ENCODE measurements around the gene FLNC. TPM values are rescaled to one million over a fixed set of nuclear protein-coding genes. Genes with fewer than 3 reads are reported as not detected.

Gene FLNC
- total and polyA plus RNA-seq, 5 donors: 216 to 358 (median 279) TPM

- no peaks in the 10 kb centered on the region for H3K4me1 ChIP-seq (ENCODE audit: control insufficient read depth, insufficient read depth, low read length)
- WGBS: 90% methylated on average over 23 of the region's 23 CpGs
- intact Hi-C loops (cut with DNase I): no loop called here
- no peak overlapping the region for H3K4me3 ChIP-seq (ENCODE audit: low read length)
- no peak overlapping the region for H3K27ac ChIP-seq (ENCODE audit: low read length)
- no peaks in the 10 kb centered on the region for H3K27me3 ChIP-seq (ENCODE audit: control insufficient read depth, insufficient read depth)
- no peaks in the 10 kb centered on the region for H3K9me3 ChIP-seq (ENCODE audit: control insufficient read depth, low read length)
- peak; percentile 15 to 53 (median 37) for DNase-seq
- ATAC-seq: no peak
These were observed 10.3 kb downstream of the FLNC start for GRCh38 chr7:128840326-128841170.

- H3K9me3 ChIP-seq (ENCODE audit: control insufficient read depth, low read length): no peaks in the 10 kb centered on the region
- H3K27me3 ChIP-seq (ENCODE audit: control insufficient read depth, insufficient read depth): no peaks in the 10 kb centered on the region
- intact Hi-C loops (cut with DNase I): no loop called here
- ATAC-seq (no peak), DNase-seq (peak; percentile 8 to 56 (median 49))
- H3K4me1 ChIP-seq (ENCODE audit: control insufficient read depth, insufficient read depth, low read length): no peaks in the 10 kb centered on the region
- 86% methylated on average over 17 of the region's 17 CpGs for WGBS
- H3K27ac ChIP-seq (ENCODE audit: low read length): no peak overlapping the region
- no peak overlapping the region for H3K4me3 ChIP-seq (ENCODE audit: low read length)
These were observed 11.0 kb downstream of the FLNC start for GRCh38 chr7:128841171-128841690.

- WGBS: 63% methylated on average over 35 of the region's 35 CpGs
- Histone ChIP-seq H3K27me3 (ENCODE audit: control insufficient read depth, insufficient read depth) (no peaks in the 10 kb centered on the region), H3K27ac (ENCODE audit: low read length) (no peak overlapping the region), H3K4me1 (ENCODE audit: control insufficient read depth, insufficient read depth, low read length) (no peaks in the 10 kb centered on the region), H3K9me3 (ENCODE audit: control insufficient read depth, low read length) (no peaks in the 10 kb centered on the region), H3K4me3 (ENCODE audit: low read length) (no peak overlapping the region)
- DNase-seq: peak; percentile 36 to 79 (median 75)
- ATAC-seq: peak; percentile 7 to 12
- intact Hi-C loops (cut with DNase I): no loop called here
These were observed 11.9 kb downstream of the FLNC start for GRCh38 chr7:128841921-128842673.

- ATAC-seq: no peak
- no peak overlapping the region for H3K27ac ChIP-seq (ENCODE audit: low read length)
- DNase-seq: peak; percentile 12 to 56 (median 22)
- H3K4me1 ChIP-seq (ENCODE audit: control insufficient read depth, insufficient read depth, low read length): no peaks in the 10 kb centered on the region
- H3K4me3 ChIP-seq (ENCODE audit: low read length): no peak overlapping the region
- intact Hi-C loops (cut with DNase I): no loop called here
- 90% methylated on average over 38 of the region's 38 CpGs for WGBS
- H3K27me3 ChIP-seq (ENCODE audit: control insufficient read depth, insufficient read depth): no peaks in the 10 kb centered on the region
- H3K9me3 ChIP-seq (ENCODE audit: control insufficient read depth, low read length): no peaks in the 10 kb centered on the region
These were observed 12.8 kb downstream of the FLNC start for GRCh38 chr7:128842674-128843641.

- no peak overlapping the region for H3K4me3 ChIP-seq (ENCODE audit: low read length)
- WGBS: 87% methylated on average over 17 of the region's 17 CpGs
- H3K27me3 ChIP-seq (ENCODE audit: control insufficient read depth, insufficient read depth): no peaks in the 10 kb centered on the region
- intact Hi-C loops (cut with DNase I): no loop called here
- ATAC-seq (no peak), DNase-seq (peak; percentile 7 to 52 (median 25))
- no peak overlapping the region for H3K27ac ChIP-seq (ENCODE audit: low read length)
- H3K9me3 ChIP-seq (ENCODE audit: control insufficient read depth, low read length): no peaks in the 10 kb centered on the region
- H3K4me1 ChIP-seq (ENCODE audit: control insufficient read depth, insufficient read depth, low read length): no peaks in the 10 kb centered on the region
These were observed 13.9 kb downstream of the FLNC start for GRCh38 chr7:128843938-128844621.

- intact Hi-C loops (cut with DNase I): no loop called here
- DNase-seq: peak; percentile 8 to 56 (median 30)
These were observed 14.6 kb downstream of the FLNC start for GRCh38 chr7:128844777-128845311.

GRCh38 chr7:128845475-128845874, 15.3 kb downstream of the FLNC start:
- intact Hi-C loops (cut with DNase I): no loop called here
- DNase-seq (peak; percentile 6 to 23 (median 15)), ATAC-seq (no peak)
- 83% methylated on average over 5 of the region's 5 CpGs for WGBS
- no peaks in the 10 kb centered on the region for H3K9me3 ChIP-seq (ENCODE audit: control insufficient read depth, low read length)
- no peaks in the 10 kb centered on the region for H3K27me3 ChIP-seq (ENCODE audit: control insufficient read depth, insufficient read depth)
- no peaks in the 10 kb centered on the region for H3K4me1 ChIP-seq (ENCODE audit: control insufficient read depth, insufficient read depth, low read length)
- no peak overlapping the region for H3K27ac ChIP-seq (ENCODE audit: low read length)
- no peak overlapping the region for H3K4me3 ChIP-seq (ENCODE audit: low read length)

More at GRCh38 chr7:128844777-128845311, 14.6 kb downstream of the FLNC start:
- 91% methylated on average over 25 of the region's 25 CpGs for WGBS
- Histone ChIP-seq H3K9me3 (ENCODE audit: control insufficient read depth, low read length) (no peaks in the 10 kb centered on the region), H3K27ac (ENCODE audit: low read length) (no peak overlapping the region), H3K4me1 (ENCODE audit: control insufficient read depth, insufficient read depth, low read length) (no peaks in the 10 kb centered on the region), H3K27me3 (ENCODE audit: control insufficient read depth, insufficient read depth) (no peaks in the 10 kb centered on the region), H3K4me3 (ENCODE audit: low read length) (no peak overlapping the region)
- ATAC-seq: no peak

- Histone ChIP-seq H3K27me3 (ENCODE audit: control insufficient read depth, insufficient read depth) (no peaks in the 10 kb centered on the region), H3K9me3 (ENCODE audit: control insufficient read depth, low read length) (no peaks in the 10 kb centered on the region), H3K27ac (ENCODE audit: low read length) (no peak overlapping the region), H3K4me3 (ENCODE audit: low read length) (no peak overlapping the region), H3K4me1 (ENCODE audit: control insufficient read depth, insufficient read depth, low read length) (no peaks in the 10 kb centered on the region)
- ATAC-seq (no peak), DNase-seq (peak in 2 of 3 donors; percentile 41 to 59)
- WGBS: 82% methylated on average over 19 of the region's 19 CpGs
- intact Hi-C loops (cut with DNase I): no loop called here
These were observed 15.8 kb downstream of the FLNC start for GRCh38 chr7:128845987-128846386.

GRCh38 chr7:128846781-128847444, 16.7 kb downstream of the FLNC start:
- no peaks in the 10 kb centered on the region for H3K4me1 ChIP-seq (ENCODE audit: control insufficient read depth, insufficient read depth, low read length)
- H3K4me3 ChIP-seq (ENCODE audit: low read length): no peak overlapping the region
- WGBS: 84% methylated on average over 14 of the region's 14 CpGs
- no peak overlapping the region for H3K27ac ChIP-seq (ENCODE audit: low read length)
- intact Hi-C loops (cut with DNase I): no loop called here
- ATAC-seq (no peak), DNase-seq (peak in 2 of 3 donors; percentile 20 to 51)
- no peaks in the 10 kb centered on the region for H3K27me3 ChIP-seq (ENCODE audit: control insufficient read depth, insufficient read depth)
- no peaks in the 10 kb centered on the region for H3K9me3 ChIP-seq (ENCODE audit: control insufficient read depth, low read length)

Data from right cardiac atrium (tissue), 5 donors.